Measurements from ENCODE around the gene WFS1. TPM values are rescaled to one million over a fixed set of nuclear protein-coding genes. Genes with fewer than 3 reads are reported as not detected.
A peak's percentile ranks its signal among the peaks of the same experiment; 100 is the strongest.

Gene WFS1
- total and polyA plus RNA-seq, 2 of the 13 experiments (the other 11 are each of a cell fraction or from before 2014, with no cell fraction given), result 39.1 to 42.2 TPM

DNA sequence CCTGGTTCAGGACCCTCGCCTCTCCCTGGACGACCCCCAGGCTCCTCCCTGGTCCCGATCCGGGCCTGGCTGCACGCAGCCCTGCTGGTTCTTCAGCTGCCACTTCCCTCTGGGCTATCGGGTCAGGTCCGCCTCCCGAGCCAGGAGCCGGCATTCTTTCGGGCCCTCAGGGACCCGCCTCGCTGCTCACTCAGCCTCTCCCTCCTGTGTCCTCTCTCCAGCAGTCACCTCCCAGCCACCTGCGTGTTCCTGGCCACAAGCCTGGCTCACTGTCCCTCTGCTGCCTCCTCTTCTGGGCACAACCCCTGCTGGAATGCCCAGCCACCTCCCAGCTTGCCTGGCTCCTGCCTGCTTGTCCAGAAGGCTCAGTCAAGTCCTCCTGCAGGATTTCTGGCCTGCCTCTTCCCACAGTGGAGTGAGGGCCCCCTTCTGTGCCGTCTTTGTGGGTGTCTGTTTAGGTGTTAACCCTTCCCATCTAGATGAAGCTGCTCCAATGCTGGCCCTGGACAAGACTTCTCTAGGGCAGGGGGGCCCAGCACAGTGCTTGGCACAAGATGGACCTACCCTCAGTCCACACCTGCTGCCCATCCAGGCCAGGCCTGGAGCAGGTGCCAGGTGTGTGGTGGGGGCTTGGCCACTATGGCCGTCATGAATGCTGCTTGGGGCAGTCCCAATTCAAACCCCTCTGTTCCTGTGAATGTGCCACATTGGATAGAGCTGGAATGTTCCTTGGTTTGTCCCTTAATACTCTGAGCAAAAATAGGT, 2.2 kb downstream of the WFS1 start (continued):
- TF ChIP-seq, protein P1, sequence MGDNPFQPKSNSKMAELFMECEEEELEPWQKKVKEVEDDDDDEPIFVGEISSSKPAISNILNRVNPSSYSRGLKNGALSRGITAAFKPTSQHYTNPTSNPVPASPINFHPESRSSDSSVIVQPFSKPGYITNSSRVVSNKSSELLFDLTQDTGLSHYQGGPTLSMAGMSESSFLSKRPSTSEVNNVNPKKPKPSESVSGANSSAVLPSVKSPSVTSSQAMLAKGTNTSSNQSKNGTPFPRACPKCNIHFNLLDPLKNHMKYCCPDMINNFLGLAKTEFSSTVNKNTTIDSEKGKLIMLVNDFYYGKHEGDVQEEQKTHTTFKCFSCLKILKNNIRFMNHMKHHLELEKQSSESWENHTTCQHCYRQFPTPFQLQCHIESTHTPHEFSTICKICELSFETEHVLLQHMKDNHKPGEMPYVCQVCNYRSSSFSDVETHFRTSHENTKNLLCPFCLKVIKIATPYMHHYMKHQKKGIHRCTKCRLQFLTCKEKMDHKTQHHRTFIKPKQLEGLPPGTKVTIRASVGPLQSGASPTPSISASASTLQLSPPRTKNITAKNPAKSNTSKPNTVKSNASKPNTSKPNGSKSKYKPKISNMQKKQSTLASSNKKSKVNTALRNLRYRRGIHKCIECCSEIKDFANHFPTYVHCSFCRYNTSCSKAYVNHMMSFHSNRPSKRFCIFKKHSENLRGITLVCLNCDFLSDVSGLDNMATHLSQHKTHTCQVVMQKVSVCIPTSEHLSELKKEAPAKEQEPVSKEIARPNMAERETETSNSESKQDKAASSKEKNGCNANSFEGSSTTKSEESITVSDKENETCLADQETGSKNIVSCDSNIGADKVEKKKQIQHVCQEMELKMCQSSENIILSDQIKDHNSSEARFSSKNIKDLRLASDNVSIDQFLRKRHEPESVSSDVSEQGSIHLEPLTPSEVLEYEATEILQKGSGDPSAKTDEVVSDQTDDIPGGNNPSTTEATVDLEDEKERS (CRISPR knock-in tag; IDR thresholded peaks at IDR 0.05), result no peak
- no peak for TF ChIP-seq GATAD2A (CRISPR knock-in tag; IDR thresholded peaks at IDR 0.05)
- TF ChIP-seq NFKB2 (CRISPR knock-in tag; IDR thresholded peaks at IDR 0.05; ENCODE audit: borderline replicate concordance), result peak; percentile 25; the same call in 1 of the 2 replicates
- TF ChIP-seq ZBTB42 (CRISPR knock-in tag; IDR thresholded peaks at IDR 0.05), result no peak
- TF ChIP-seq RXRA (CRISPR knock-in tag; IDR thresholded peaks at IDR 0.05), result no peak
- TF ChIP-seq CBFB (CRISPR knock-in tag; IDR thresholded peaks at IDR 0.05), result no peak
- TF ChIP-seq, protein P2, sequence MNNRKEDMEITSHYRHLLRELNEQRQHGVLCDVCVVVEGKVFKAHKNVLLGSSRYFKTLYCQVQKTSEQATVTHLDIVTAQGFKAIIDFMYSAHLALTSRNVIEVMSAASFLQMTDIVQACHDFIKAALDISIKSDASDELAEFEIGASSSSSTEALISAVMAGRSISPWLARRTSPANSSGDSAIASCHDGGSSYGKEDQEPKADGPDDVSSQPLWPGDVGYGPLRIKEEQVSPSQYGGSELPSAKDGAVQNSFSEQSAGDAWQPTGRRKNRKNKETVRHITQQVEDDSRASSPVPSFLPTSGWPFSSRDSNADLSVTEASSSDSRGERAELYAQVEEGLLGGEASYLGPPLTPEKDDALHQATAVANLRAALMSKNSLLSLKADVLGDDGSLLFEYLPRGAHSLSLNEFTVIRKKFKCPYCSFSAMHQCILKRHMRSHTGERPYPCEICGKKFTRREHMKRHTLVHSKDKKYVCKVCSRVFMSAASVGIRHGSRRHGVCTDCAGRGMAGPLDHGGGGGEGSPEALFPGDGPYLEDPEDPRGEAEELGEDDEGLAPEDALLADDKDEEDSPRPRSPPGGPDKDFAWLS (CRISPR knock-in tag; IDR thresholded peaks at IDR 0.05; ENCODE audit: borderline replicate concordance), result 0 out of 2 replicates have a peak, but pooled peaks have one; percentile 39
- no peak for TF ChIP-seq CHD4 (IDR thresholded peaks at IDR 0.05; ENCODE audit: borderline replicate concordance, low read length)
- peak; percentile 43; the same call in 1 of the 2 replicates for TF ChIP-seq RBFOX2 (IDR thresholded peaks at IDR 0.05; ENCODE audit: low read depth, low read length)
- TF ChIP-seq, protein P3, sequence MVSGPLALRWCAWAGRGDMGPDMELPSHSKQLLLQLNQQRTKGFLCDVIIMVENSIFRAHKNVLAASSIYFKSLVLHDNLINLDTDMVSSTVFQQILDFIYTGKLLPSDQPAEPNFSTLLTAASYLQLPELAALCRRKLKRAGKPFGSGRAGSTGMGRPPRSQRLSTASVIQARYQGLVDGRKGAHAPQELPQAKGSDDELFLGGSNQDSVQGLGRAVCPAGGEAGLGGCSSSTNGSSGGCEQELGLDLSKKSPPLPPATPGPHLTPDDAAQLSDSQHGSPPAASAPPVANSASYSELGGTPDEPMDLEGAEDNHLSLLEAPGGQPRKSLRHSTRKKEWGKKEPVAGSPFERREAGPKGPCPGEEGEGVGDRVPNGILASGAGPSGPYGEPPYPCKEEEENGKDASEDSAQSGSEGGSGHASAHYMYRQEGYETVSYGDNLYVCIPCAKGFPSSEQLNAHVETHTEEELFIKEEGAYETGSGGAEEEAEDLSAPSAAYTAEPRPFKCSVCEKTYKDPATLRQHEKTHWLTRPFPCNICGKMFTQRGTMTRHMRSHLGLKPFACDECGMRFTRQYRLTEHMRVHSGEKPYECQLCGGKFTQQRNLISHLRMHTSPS (CRISPR knock-in tag; IDR thresholded peaks at IDR 0.05; ENCODE audit: low read depth), result no peak
- peak; percentile 58 for TF ChIP-seq AGO2 (optimal IDR thresholded peaks at IDR 0.05; ENCODE audit: low read depth, low read length)
- no peak for TF ChIP-seq DNMT3B (CRISPR knock-in tag; conservative IDR thresholded peaks at IDR 0.05)
- TF ChIP-seq, protein P4, sequence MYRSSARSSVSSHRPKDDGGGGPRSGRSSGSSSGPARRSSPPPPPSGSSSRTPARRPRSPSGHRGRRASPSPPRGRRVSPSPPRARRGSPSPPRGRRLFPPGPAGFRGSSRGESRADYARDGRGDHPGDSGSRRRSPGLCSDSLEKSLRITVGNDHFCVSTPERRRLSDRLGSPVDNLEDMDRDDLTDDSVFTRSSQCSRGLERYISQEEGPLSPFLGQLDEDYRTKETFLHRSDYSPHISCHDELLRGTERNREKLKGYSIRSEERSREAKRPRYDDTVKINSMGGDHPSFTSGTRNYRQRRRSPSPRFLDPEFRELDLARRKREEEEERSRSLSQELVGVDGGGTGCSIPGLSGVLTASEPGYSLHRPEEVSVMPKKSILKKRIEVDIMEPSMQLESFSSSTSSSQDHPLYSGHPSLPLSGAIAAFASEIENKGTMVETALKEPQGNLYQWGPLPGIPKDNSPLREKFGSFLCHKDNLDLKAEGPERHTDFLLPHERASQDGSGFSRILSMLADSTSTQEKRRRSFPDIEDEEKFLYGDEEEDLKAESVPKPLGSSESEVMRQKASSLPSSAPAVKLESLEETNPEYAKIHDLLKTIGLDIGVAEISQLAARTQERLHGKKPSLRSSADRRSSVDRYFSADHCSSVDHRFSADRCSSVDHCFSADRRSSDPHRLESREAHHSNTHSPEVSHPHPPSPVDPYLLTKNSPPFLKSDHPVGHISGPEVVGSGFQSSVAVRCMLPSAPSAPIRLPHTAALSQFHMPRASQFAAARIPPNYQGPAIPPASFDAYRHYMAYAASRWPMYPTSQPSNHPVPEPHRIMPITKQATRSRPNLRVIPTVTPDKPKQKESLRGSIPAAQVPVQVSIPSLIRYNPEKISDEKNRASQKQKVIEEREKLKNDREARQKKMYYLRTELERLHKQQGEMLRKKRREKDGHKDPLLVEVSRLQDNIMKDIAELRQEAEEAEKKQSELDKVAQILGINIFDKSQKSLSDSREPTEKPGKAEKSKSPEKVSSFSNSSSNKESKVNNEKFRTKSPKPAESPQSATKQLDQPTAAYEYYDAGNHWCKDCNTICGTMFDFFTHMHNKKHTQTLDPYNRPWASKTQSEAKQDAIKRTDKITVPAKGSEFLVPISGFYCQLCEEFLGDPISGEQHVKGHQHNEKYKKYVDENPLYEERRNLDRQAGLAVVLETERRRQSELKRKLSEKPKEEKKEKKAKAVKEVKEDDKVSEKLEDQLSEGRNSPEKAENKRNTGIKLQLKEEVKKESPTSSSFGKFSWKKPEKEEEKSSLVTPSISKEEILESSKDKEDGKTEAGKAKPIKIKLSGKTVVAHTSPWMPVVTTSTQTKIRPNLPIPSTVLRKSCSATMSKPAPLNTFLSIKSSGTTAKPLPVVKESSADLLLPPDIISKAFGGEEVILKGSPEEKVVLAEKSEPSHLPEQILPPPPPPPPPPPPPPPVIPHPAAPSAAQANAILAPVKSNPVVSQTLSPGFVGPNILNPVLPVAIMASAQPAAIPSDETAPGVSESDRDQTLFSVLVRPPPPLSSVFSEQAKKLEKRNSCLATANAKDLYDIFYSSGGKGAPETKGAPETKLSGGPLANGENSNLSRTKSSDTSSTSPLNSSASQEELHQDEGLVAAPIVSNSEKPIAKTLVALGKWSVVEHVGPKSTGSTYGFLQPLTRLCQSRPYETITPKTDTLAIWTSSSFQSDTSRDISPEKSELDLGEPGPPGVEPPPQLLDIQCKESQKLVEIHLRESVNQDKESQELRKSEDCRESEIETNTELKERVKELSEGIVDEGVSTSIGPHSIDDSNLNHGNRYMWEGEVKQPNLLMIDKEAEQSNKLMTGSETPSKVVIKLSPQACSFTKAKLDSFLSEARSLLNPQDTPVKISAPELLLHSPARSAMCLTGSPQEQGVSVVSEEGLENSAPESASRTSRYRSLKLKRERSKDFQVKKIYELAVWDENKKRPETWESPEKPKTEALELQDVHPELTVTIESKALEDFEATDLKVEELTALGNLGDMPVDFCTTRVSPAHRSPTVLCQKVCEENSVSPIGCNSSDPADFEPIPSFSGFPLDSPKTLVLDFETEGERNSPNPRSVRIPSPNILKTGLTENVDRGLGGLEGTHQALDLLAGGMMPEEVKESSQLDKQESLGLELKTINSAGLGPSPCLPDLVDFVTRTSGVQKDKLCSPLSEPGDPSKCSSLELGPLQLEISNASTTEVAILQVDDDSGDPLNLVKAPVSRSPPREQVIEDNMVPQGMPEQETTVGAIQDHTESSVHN (CRISPR knock-in tag; IDR thresholded peaks at IDR 0.05), result no peak
- TF ChIP-seq SRSF1 (optimal IDR thresholded peaks at IDR 0.05; ENCODE audit: low read depth, low read length), result no peak
